Measurements from ENCODE around the gene ATP11A. TPM values are rescaled to one million over a fixed set of nuclear protein-coding genes. Genes with fewer than 3 reads are reported as not detected.

The ATP11A gene
- total RNA-seq, 1 experiment from 2014 or later = 80.4 TPM

DNA sequence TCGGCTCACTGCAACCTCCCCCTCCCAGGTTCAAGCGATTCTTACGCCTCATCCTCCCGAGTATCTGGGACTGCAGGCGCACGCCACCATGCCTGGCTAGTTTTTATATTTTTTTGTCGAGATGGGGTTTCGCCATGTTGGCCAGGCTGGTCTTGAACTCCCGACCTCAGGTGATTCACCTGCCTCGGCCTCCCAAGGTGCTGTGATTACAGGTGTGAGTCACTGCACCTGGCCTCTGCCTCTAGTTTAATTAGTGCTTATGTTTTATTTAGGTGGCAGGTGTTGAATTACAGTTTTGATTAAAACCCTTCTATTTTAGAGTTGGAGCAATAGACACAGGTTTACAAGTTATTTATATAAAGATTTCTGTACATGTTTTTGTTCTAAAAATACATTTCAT, 42.8 kb downstream of the ATP11A start:
- no peak overlapping the region for H3K27ac ChIP-seq (ENCODE audit: low read depth, low read length)
- peaks cover 29 to 31% of the 10 kb centered on the region in 2 experiments for H3K4me1 ChIP-seq (ENCODE audit: control insufficient read depth in 1 of 2, insufficient read depth in 2 of 2, low read length in 2 of 2)
- BruUV-seq (replicated peaks) = no TSS peak
- H3K9me2 ChIP-seq (ENCODE audit: insufficient read depth) = no peaks in the 10 kb centered on the region
- ChIA-PET CTCF (no interaction called here), POLR2A (no interaction called here), RAD21 (ENCODE audit: low non-redundant PET in 1 of 2, low total read pairs in 2 of 2, uncharacterized antibody in 2 of 2, unreplicated experiment in 2 of 2) (no interaction called here)
- H3K4me2 ChIP-seq (ENCODE audit: low read length) = peak overlapping the region; percentile 60
- H3K9me3 ChIP-seq (ENCODE audit: control insufficient read depth in 1 of 2, insufficient read depth in 1 of 2, low read depth in 1 of 2, low read length in 2 of 2) = no peaks in the 10 kb centered on the region
- H2AFZ ChIP-seq (ENCODE audit: low read depth, low read length, poor library complexity, severe bottlenecking) = no peak overlapping the region
- H3K36me3 ChIP-seq (ENCODE audit: control insufficient read depth in 1 of 2, insufficient read depth in 2 of 2, low read length in 2 of 2) = no peaks in the 10 kb centered on the region
- H3K4me3 ChIP-seq (replicated peaks in 1 of 2; ENCODE audit: low read depth in 1 of 2, low read length in 2 of 2) = no peak overlapping the region; a peak in 1 of 4 replicates
- DNase-seq (ENCODE audit: low read depth, low spot score) = no peak
- intact Hi-C loops (cut with micrococcal nuclease) = loop anchor here (5.0 kb wide), 1 partner anchor 140 kb away; no protein-coding TSS in a partner anchor
- H3K79me2 ChIP-seq (ENCODE audit: insufficient read depth, low read length) = peaks cover 63% of the 10 kb centered on the region
- no peak for TF ChIP-seq ZNF274 (IDR thresholded peaks at IDR 0.05; ENCODE audit: low read depth, low read length)
- no peak for TF ChIP-seq EZH2phosphoT487 (IDR thresholded peaks at IDR 0.05; ENCODE audit: borderline replicate concordance)
- TF ChIP-seq FOSL1 (IDR thresholded peaks at IDR 0.05; ENCODE audit: low read depth) = no peak
- H3K27me3 ChIP-seq (ENCODE audit: insufficient read depth, low read length) = no peaks in the 10 kb centered on the region
- 0 out of 2 replicates have a peak, but pooled peaks cover 8% of the 10 kb centered on the region for H4K20me1 ChIP-seq (ENCODE audit: insufficient read depth)
- peak; percentile 73 for ATAC-seq
- H3K9ac ChIP-seq (ENCODE audit: low read length) = no peak overlapping the region

DNA sequence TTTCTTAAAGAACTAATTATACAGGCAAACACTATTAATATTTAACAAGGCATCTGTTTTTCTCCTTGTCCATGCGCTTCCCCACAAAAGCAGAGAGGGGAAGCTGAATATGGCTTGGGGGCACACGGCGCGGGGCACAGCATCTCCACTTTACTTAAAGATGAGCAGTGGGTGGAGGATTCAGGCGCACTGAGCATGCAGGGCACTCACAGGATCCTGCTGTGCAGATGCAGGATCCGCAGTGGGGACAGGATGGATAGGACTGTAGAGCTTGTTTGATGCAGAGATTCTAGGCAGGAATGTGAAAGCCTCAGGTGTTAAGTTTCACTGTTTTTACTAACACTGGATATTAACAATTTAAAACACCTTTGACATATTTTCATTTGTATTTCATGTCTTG, 43.3 kb downstream of the ATP11A start:
- H3K4me1 ChIP-seq (ENCODE audit: control insufficient read depth in 1 of 2, insufficient read depth in 2 of 2, low read length in 2 of 2) = peaks cover 29 to 31% of the 10 kb centered on the region in 2 experiments
- no peak overlapping the region for H3K9ac ChIP-seq (ENCODE audit: low read length)
- DNase-seq (ENCODE audit: low read depth, low spot score) (no peak), ATAC-seq (no peak)
- H3K79me2 ChIP-seq (ENCODE audit: insufficient read depth, low read length) = peaks cover 59% of the 10 kb centered on the region
- ChIA-PET POLR2A (no interaction called here), RAD21 (ENCODE audit: low non-redundant PET in 1 of 2, low total read pairs in 2 of 2, uncharacterized antibody in 2 of 2, unreplicated experiment in 2 of 2) (no interaction called here), CTCF (no interaction called here)
- no peak overlapping the region; a peak in 1 of 4 replicates for H3K4me3 ChIP-seq (replicated peaks in 1 of 2; ENCODE audit: low read depth in 1 of 2, low read length in 2 of 2)
- no peaks in the 10 kb centered on the region for H3K9me3 ChIP-seq (ENCODE audit: control insufficient read depth in 1 of 2, insufficient read depth in 1 of 2, low read depth in 1 of 2, low read length in 2 of 2)
- intact Hi-C loops (cut with micrococcal nuclease) = loop anchor here (5.0 kb wide), 1 partner anchor 139 kb away; no protein-coding TSS in a partner anchor
- no peaks in the 10 kb centered on the region for H3K9me2 ChIP-seq (ENCODE audit: insufficient read depth)
- peak overlapping the region; percentile 60 for H3K4me2 ChIP-seq (ENCODE audit: low read length)
- H3K27ac ChIP-seq (ENCODE audit: low read depth, low read length) = no peak overlapping the region
- 0 out of 2 replicates have a peak, but pooled peaks cover 8% of the 10 kb centered on the region for H4K20me1 ChIP-seq (ENCODE audit: insufficient read depth)
- H2AFZ ChIP-seq (ENCODE audit: low read depth, low read length, poor library complexity, severe bottlenecking) = no peak overlapping the region
- no TSS peak for BruUV-seq (replicated peaks)
- H3K36me3 ChIP-seq (ENCODE audit: control insufficient read depth in 1 of 2, insufficient read depth in 2 of 2, low read length in 2 of 2) = no peaks in the 10 kb centered on the region
- H3K27me3 ChIP-seq (ENCODE audit: insufficient read depth, low read length) = no peaks in the 10 kb centered on the region
- TF ChIP-seq, protein P1, sequence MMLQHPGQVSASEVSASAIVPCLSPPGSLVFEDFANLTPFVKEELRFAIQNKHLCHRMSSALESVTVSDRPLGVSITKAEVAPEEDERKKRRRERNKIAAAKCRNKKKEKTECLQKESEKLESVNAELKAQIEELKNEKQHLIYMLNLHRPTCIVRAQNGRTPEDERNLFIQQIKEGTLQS (IDR thresholded peaks at IDR 0.05) = no peak
- no peak for TF ChIP-seq ELF1 (IDR thresholded peaks at IDR 0.05; ENCODE audit: borderline replicate concordance, low read depth)
- no peak for TF ChIP-seq CEBPB (IDR thresholded peaks at IDR 0.05; ENCODE audit: low read depth)
- no peak for TF ChIP-seq JUND (IDR thresholded peaks at IDR 0.05)
- TF ChIP-seq SIN3A (IDR thresholded peaks at IDR 0.05; ENCODE audit: low read depth) = no peak
- TF ChIP-seq, protein P2, sequence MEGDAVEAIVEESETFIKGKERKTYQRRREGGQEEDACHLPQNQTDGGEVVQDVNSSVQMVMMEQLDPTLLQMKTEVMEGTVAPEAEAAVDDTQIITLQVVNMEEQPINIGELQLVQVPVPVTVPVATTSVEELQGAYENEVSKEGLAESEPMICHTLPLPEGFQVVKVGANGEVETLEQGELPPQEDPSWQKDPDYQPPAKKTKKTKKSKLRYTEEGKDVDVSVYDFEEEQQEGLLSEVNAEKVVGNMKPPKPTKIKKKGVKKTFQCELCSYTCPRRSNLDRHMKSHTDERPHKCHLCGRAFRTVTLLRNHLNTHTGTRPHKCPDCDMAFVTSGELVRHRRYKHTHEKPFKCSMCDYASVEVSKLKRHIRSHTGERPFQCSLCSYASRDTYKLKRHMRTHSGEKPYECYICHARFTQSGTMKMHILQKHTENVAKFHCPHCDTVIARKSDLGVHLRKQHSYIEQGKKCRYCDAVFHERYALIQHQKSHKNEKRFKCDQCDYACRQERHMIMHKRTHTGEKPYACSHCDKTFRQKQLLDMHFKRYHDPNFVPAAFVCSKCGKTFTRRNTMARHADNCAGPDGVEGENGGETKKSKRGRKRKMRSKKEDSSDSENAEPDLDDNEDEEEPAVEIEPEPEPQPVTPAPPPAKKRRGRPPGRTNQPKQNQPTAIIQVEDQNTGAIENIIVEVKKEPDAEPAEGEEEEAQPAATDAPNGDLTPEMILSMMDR (IDR thresholded peaks at IDR 0.05 in 2 of 3, conservative IDR thresholded peaks at IDR 0.05 in 1 of 3; ENCODE audit: borderline replicate concordance in 1 of 3, insufficient read depth in 1 of 3, low read depth in 2 of 3, low read length in 2 of 3) = no peak
- TF ChIP-seq SRF (IDR thresholded peaks at IDR 0.05; ENCODE audit: low read depth) = no peak
- TF ChIP-seq YY1 (IDR thresholded peaks at IDR 0.05; ENCODE audit: extremely low read depth, insufficient replicate concordance, low read depth, low read length) = no peak
- TF ChIP-seq TCF7L2 (IDR thresholded peaks at IDR 0.05; ENCODE audit: borderline replicate concordance, extremely low read depth, insufficient read depth, insufficient read length) = no peak
- TF ChIP-seq, protein P3, sequence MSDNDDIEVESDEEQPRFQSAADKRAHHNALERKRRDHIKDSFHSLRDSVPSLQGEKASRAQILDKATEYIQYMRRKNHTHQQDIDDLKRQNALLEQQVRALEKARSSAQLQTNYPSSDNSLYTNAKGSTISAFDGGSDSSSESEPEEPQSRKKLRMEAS (IDR thresholded peaks at IDR 0.05) = no peak
- no peak for TF ChIP-seq ZFX (IDR thresholded peaks at IDR 0.05)
- TF ChIP-seq SP1 (IDR thresholded peaks at IDR 0.05; ENCODE audit: low read depth) = no peak
- TF ChIP-seq, protein P4, sequence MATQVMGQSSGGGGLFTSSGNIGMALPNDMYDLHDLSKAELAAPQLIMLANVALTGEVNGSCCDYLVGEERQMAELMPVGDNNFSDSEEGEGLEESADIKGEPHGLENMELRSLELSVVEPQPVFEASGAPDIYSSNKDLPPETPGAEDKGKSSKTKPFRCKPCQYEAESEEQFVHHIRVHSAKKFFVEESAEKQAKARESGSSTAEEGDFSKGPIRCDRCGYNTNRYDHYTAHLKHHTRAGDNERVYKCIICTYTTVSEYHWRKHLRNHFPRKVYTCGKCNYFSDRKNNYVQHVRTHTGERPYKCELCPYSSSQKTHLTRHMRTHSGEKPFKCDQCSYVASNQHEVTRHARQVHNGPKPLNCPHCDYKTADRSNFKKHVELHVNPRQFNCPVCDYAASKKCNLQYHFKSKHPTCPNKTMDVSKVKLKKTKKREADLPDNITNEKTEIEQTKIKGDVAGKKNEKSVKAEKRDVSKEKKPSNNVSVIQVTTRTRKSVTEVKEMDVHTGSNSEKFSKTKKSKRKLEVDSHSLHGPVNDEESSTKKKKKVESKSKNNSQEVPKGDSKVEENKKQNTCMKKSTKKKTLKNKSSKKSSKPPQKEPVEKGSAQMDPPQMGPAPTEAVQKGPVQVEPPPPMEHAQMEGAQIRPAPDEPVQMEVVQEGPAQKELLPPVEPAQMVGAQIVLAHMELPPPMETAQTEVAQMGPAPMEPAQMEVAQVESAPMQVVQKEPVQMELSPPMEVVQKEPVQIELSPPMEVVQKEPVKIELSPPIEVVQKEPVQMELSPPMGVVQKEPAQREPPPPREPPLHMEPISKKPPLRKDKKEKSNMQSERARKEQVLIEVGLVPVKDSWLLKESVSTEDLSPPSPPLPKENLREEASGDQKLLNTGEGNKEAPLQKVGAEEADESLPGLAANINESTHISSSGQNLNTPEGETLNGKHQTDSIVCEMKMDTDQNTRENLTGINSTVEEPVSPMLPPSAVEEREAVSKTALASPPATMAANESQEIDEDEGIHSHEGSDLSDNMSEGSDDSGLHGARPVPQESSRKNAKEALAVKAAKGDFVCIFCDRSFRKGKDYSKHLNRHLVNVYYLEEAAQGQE (IDR thresholded peaks at IDR 0.05; ENCODE audit: low read depth) = no peak
- TF ChIP-seq FOSL1 (IDR thresholded peaks at IDR 0.05; ENCODE audit: low read depth) = no peak

Data from HCT116 (cell line).